ENCODE data around the gene TRIM2.
"Not testable (repeated sequence)": the region's sequence is repeated elsewhere in the genome, so short reads cannot be mapped to it uniquely, and the experiment has no call there.

TRIM2 gene

DNA sequence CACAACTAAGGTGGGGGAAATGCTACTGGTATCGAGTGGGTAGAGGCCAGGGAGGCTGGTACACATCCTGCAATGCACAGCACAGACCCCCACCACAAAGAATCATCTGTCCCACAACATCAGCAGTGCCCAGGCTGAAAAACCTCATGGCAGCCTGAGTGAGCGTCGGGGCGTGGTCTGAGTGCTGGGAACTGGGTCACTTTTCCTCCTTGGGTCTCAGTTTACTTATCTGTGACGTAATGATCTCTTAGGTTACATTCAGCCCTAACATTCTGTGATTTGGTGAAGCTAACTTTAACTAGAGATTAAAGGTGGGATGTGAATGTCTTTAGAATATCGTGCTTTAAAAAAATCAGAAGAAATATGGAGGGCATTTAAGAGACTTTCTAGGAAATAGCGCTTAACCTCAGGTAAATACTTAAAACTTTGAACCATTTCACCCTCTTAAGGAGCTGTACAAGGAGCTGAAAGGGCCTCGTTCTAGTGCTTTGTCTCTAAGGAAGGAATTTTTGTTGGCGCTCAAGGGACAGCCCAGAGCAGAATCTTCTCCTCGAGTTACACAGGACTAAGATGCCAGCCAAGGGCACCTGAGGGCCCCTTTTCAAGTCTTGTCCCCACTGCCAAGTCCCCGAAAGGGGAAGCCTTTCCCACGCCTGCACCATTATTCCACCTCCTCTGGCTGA lies 18.1 kb upstream of the TRIM2 start:
- no peaks in the 10 kb centered on the region for H3K27me3 ChIP-seq (ENCODE audit: control insufficient read depth in 2 of 2, insufficient read depth in 2 of 2, low read length in 2 of 2)
- no peaks in the 10 kb centered on the region for H3K36me3 ChIP-seq (ENCODE audit: control insufficient read depth in 2 of 2, insufficient read depth in 2 of 2, low read length in 2 of 2)

DNA sequence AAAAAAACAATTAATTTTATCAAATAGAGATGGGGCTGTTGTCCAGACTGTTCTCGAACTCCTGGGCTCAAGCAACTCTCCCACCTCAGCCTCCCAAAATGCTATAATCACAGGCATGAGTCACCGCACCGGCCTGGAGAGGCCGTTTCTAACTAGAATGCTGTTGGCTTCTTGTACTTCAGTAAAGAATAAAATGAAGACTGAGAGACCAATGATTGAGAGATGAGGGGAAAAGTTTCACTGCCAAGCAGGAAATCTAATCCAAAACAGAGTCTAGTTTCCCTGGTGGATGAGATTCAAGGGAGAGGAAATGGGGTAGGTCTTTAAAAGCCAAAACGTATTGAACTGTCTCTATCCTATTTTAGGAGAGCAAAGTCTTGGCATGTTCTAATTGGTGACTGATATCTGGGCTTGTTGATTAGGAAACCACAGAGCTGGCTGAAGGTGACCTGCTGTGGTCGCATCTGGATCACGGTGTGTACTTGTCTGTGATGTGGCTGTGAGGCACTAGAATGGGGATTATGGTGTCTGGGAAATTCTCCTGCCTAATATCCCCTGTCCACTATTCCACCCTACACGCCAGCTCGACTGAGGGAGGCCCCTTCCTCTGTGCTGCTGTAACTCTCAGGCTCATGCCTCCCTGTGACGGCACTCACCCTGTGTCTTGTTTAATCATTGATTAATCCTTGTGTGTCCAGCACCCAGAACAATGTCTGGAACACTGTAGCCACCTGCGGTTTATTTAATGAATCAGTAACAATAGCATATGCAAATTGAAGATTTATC lies 15.0 kb upstream of the TRIM2 start:
- H3K27me3 ChIP-seq (ENCODE audit: control insufficient read depth in 2 of 2, insufficient read depth in 2 of 2, low read length in 2 of 2), result no peaks in the 10 kb centered on the region
- no peaks in the 10 kb centered on the region for H3K36me3 ChIP-seq (ENCODE audit: control insufficient read depth in 2 of 2, insufficient read depth in 2 of 2, low read length in 2 of 2)
- H3K9ac ChIP-seq (ENCODE audit: low read depth in 1 of 2, low read length in 2 of 2), result no peak overlapping the region
- H3K9me3 ChIP-seq (ENCODE audit: control insufficient read depth in 2 of 2, low read length in 2 of 2), result no peaks in the 10 kb centered on the region
- no peak overlapping the region for H3K27ac ChIP-seq (ENCODE audit: low read depth in 2 of 2, low read length in 2 of 2)
- H3K4me3 ChIP-seq (ENCODE audit: low read length in 2 of 2), result no peak overlapping the region
- peaks cover 7% of the 10 kb centered on the region in 2 donors for H3K4me1 ChIP-seq (ENCODE audit: control insufficient read depth in 2 of 2, insufficient read depth in 2 of 2, low read length in 2 of 2)

More for the DNA sequence above, 18.1 kb upstream of the TRIM2 start:
- H3K4me1 ChIP-seq (ENCODE audit: control insufficient read depth in 2 of 2, insufficient read depth in 2 of 2, low read length in 2 of 2), result peaks cover 7% of the 10 kb centered on the region in 2 donors
- no peaks in the 10 kb centered on the region for H3K9me3 ChIP-seq (ENCODE audit: control insufficient read depth in 2 of 2, low read length in 2 of 2)
- H3K9ac ChIP-seq (ENCODE audit: low read depth in 1 of 2, low read length in 2 of 2), result no peak overlapping the region
- H3K27ac ChIP-seq (ENCODE audit: low read depth in 2 of 2, low read length in 2 of 2), result no peak overlapping the region
- H3K4me3 ChIP-seq (ENCODE audit: low read length in 2 of 2), result no peak overlapping the region

DNA sequence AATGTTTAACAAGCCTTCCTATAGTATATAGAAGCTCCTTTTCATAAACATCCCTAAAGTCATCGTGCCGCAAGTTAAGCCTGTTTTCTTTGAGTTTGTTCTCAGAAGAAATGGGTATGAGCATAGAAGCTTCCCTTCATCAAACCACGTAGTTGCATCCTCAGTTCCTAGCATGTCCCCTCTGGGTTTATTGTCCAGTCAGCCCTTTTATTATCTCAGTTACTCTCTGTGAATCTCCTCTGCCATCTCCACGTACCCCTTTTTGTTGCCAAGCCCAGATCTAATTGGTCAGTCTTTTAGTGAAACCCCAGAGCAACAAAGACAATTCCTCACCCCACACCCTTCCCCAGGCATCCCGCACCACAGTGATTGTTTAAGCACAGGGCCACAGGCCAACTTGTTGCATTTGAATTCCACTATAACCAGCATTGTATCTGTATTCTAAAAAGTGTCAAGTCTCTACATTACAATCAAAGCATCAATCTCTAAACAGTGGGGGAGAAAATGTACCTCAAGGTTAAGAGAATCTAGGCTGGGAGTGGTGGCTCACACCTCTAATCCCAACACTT lies 12.4 kb upstream of the TRIM2 start:
- no peak overlapping the region for H3K27ac ChIP-seq (ENCODE audit: low read depth in 2 of 2, low read length in 2 of 2)
- no peak overlapping the region for H3K9ac ChIP-seq (ENCODE audit: low read depth in 1 of 2, low read length in 2 of 2)
- H3K4me1 ChIP-seq (ENCODE audit: control insufficient read depth in 2 of 2, insufficient read depth in 2 of 2, low read length in 2 of 2), result peaks cover 7% of the 10 kb centered on the region in 2 donors
- H3K27me3 ChIP-seq (ENCODE audit: control insufficient read depth in 2 of 2, insufficient read depth in 2 of 2, low read length in 2 of 2), result no peaks in the 10 kb centered on the region
- no peaks in the 10 kb centered on the region for H3K9me3 ChIP-seq (ENCODE audit: control insufficient read depth in 2 of 2, low read length in 2 of 2)
- no peaks in the 10 kb centered on the region for H3K36me3 ChIP-seq (ENCODE audit: control insufficient read depth in 2 of 2, insufficient read depth in 2 of 2, low read length in 2 of 2)
- H3K4me3 ChIP-seq (ENCODE audit: low read length in 2 of 2), result no peak overlapping the region

DNA sequence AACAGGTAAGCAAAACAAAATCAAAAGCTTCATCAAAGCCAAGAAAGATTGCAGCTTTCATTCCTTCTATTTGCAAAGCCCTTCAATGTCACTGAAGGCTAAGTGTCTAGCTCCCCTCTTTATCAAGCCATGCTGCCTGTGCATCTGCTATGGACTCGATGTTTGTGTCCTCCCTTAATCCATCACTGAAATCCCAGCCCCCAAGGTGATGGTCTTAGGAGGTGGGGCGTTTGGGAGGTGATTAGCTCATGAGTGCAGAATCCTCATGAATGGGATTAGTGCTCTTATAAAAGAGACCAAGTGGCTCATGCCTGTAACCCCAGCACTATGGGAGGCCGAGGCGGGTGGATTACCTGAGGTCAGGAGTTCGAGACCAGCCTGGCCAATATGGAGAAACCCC lies 6.9 kb upstream of the TRIM2 start:
- no peak overlapping the region for H3K9ac ChIP-seq (ENCODE audit: low read depth in 1 of 2, low read length in 2 of 2)
- H3K4me3 ChIP-seq (ENCODE audit: low read length in 2 of 2), result no peak overlapping the region
- H3K9me3 ChIP-seq (ENCODE audit: control insufficient read depth in 2 of 2, low read length in 2 of 2), result no peaks in the 10 kb centered on the region
- no peaks in the 10 kb centered on the region for H3K4me1 ChIP-seq (ENCODE audit: control insufficient read depth in 2 of 2, insufficient read depth in 2 of 2, low read length in 2 of 2)
- H3K36me3 ChIP-seq (ENCODE audit: control insufficient read depth in 2 of 2, insufficient read depth in 2 of 2, low read length in 2 of 2), result no peaks in the 10 kb centered on the region
- H3K27ac ChIP-seq (ENCODE audit: low read depth in 2 of 2, low read length in 2 of 2), result no peak overlapping the region
- H3K27me3 ChIP-seq (ENCODE audit: control insufficient read depth in 2 of 2, insufficient read depth in 2 of 2, low read length in 2 of 2), result no peaks in the 10 kb centered on the region

DNA sequence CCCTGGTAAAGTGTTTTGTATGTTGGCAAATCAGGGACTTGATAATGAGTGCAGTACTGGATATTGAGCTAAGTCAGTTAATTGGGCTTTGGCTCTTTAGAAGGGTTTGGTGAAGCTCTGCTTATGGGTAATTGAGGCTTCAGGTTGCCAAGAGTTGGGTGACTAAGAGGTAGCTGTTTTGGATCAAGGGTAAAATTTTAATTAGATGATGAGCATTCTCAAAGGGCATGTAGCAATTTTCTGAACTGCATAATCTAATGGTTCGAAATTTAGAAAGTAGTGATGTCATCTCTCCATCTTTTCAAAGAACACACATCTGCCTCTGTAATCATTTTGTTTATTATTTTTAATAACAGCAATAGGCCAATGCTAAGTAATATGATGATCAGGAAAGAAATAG lies 5.5 kb upstream of the TRIM2 start:
- H3K27ac ChIP-seq (ENCODE audit: low read depth in 2 of 2, low read length in 2 of 2), result no peak overlapping the region
- no peaks in the 10 kb centered on the region for H3K9me3 ChIP-seq (ENCODE audit: control insufficient read depth in 2 of 2, low read length in 2 of 2)
- no peak overlapping the region for H3K9ac ChIP-seq (ENCODE audit: low read depth in 1 of 2, low read length in 2 of 2)
- H3K4me3 ChIP-seq (ENCODE audit: low read length in 2 of 2), result no peak overlapping the region
- no peaks in the 10 kb centered on the region for H3K27me3 ChIP-seq (ENCODE audit: control insufficient read depth in 2 of 2, insufficient read depth in 2 of 2, low read length in 2 of 2)
- H3K4me1 ChIP-seq (ENCODE audit: control insufficient read depth in 2 of 2, insufficient read depth in 2 of 2, low read length in 2 of 2), result peaks cover 0 to 3% of the 10 kb centered on the region in 2 donors
- no peaks in the 10 kb centered on the region for H3K36me3 ChIP-seq (ENCODE audit: control insufficient read depth in 2 of 2, insufficient read depth in 2 of 2, low read length in 2 of 2)

DNA sequence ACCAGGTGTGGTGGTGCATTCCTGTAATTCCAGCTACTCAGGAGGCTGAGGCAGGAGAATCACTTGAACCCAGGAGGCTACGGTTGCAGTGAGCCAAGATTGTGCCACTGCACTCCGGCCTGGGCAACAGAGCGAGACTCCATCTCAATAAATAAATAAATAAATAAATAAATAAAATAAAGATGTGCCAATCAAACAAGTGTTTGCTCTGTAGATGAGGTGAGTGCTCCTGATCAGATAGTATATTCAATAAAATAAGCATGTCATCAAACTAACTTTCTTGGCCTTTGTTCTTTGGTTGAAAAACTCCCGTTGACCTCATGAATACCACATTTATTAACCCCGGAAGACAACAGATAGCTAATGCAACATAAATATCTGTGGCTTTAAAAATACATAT lies 497 bp upstream of the TRIM2 start:
- H3K27me3 ChIP-seq (ENCODE audit: control insufficient read depth in 2 of 2, insufficient read depth in 2 of 2, low read length in 2 of 2); H3K36me3 ChIP-seq (ENCODE audit: control insufficient read depth in 2 of 2, insufficient read depth in 2 of 2, low read length in 2 of 2); H3K9me3 ChIP-seq (ENCODE audit: control insufficient read depth in 2 of 2, low read length in 2 of 2): not testable (repeated sequence)
- Histone ChIP-seq H3K27ac (ENCODE audit: low read depth in 2 of 2, low read length in 2 of 2) (peak overlapping the region; percentile 89 to 97), H3K4me1 (ENCODE audit: control insufficient read depth in 2 of 2, insufficient read depth in 2 of 2, low read length in 2 of 2) (peaks cover 6 to 41% of the 10 kb centered on the region in 2 donors), H3K4me3 (ENCODE audit: low read length in 2 of 2) (peak overlapping the region; percentile 78 to 81), H3K9ac (ENCODE audit: low read depth in 1 of 2, low read length in 2 of 2) (peak overlapping the region in 1 of 2 donors; percentile 91)

DNA sequence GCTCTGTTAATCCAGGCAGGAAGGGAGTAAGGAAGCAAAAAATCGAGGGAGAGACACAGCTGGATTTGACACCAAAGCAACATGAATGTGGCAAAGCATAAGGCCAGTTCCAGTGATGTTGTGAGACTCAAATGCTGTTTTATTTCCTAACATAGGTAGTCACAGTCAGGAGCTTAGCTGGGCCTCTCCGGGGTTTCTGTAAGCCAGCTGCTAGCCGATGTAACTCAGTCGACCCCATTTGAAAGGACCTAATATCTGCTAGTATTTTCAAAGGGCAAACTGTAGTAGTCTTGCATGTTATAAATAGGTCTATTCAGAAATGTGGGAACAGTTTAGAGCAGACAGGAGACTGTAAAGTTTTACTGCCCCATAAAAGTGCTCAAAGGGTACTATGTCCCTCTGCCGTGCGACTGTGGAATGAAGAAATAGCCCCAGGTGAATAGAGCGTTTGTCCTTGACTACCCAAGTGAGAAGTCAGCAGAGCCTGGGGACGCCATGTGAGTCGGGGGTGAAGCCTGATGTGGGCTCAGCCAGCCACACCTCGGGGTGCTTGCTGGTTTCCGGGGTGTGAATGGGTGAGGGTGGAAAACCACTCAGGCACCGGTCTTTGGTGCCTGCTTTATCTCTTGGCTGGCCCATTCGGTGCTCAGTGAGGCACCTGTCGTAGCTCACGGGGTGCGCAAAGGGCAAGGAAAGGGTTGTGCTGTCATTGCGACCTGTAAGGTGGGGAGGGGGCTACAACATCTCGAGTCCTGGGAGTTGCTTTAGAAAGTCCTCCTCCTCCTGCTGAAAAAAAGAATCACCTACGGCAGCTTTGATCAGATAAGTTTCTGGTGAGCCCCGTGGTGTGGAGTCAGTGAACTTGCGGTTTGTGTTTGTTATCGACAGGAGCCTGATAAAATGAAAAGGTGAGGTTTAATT lies 745 bp downstream of the TRIM2 start:
- Histone ChIP-seq H3K4me3 (ENCODE audit: low read length in 2 of 2) (peak overlapping the region; percentile 78 to 81), H3K36me3 (ENCODE audit: control insufficient read depth in 2 of 2, insufficient read depth in 2 of 2, low read length in 2 of 2) (no peaks in the 10 kb centered on the region), H3K27ac (ENCODE audit: low read depth in 2 of 2, low read length in 2 of 2) (peak overlapping the region; percentile 89 to 97), H3K9me3 (ENCODE audit: control insufficient read depth in 2 of 2, low read length in 2 of 2) (no peaks in the 10 kb centered on the region), H3K27me3 (ENCODE audit: control insufficient read depth in 2 of 2, insufficient read depth in 2 of 2, low read length in 2 of 2) (no peaks in the 10 kb centered on the region), H3K4me1 (ENCODE audit: control insufficient read depth in 2 of 2, insufficient read depth in 2 of 2, low read length in 2 of 2) (peaks cover 8 to 51% of the 10 kb centered on the region in 2 donors), H3K9ac (ENCODE audit: low read depth in 1 of 2, low read length in 2 of 2) (peak overlapping the region; percentile 76 to 91)

DNA sequence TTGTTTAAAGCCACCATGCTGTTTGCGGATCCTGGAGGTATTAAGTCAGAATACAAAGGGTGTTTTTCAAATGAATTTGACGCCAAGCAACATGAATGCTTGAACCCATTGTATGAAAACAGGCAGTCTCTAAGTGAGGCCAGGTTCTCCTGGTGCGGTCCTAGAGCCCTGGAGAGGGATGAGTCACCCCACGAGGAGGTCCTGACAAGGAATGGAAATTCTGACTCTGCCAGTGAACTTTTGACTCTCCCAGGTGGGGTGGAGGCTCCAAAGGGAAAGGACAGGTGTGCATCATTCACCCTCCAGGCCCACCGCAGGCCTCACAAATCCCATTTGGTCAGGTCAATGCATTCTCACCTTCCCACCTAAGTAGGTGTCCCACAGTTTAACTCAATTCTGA lies 1.5 kb downstream of the TRIM2 start:
- Histone ChIP-seq H3K4me3 (ENCODE audit: low read length in 2 of 2) (peak overlapping the region; percentile 78 to 81), H3K9me3 (ENCODE audit: control insufficient read depth in 2 of 2, low read length in 2 of 2) (no peaks in the 10 kb centered on the region), H3K9ac (ENCODE audit: low read depth in 1 of 2, low read length in 2 of 2) (peak overlapping the region; percentile 76 to 91), H3K27ac (ENCODE audit: low read depth in 2 of 2, low read length in 2 of 2) (peak overlapping the region; percentile 89 to 97), H3K4me1 (ENCODE audit: control insufficient read depth in 2 of 2, insufficient read depth in 2 of 2, low read length in 2 of 2) (peaks cover 8 to 51% of the 10 kb centered on the region in 2 donors), H3K36me3 (ENCODE audit: control insufficient read depth in 2 of 2, insufficient read depth in 2 of 2, low read length in 2 of 2) (no peaks in the 10 kb centered on the region), H3K27me3 (ENCODE audit: control insufficient read depth in 2 of 2, insufficient read depth in 2 of 2, low read length in 2 of 2) (no peaks in the 10 kb centered on the region)

DNA sequence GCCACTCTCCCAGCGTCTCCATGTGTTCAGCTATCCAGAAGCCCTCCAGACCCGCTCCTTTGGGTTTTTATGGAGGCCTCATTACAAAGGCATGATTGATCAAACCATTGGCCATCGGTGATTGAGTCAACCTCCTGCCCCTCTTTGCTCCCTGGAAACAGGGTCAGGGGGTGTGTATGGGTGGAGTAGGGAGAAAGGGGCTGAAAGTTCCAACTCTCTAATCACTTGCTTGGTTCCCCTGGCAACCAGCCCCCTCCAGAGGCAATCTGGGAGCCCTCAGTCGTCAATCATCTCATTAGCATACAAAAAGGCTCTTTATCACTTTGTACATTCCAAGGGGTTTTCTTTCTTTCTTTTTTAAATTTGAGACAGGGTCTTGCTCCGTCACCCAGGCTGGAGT lies 2.3 kb downstream of the TRIM2 start:
- H3K36me3 ChIP-seq (ENCODE audit: control insufficient read depth in 2 of 2, insufficient read depth in 2 of 2, low read length in 2 of 2), result no peaks in the 10 kb centered on the region
- peaks cover 8 to 52% of the 10 kb centered on the region in 2 donors for H3K4me1 ChIP-seq (ENCODE audit: control insufficient read depth in 2 of 2, insufficient read depth in 2 of 2, low read length in 2 of 2)
- H3K4me3 ChIP-seq (ENCODE audit: low read length in 2 of 2), result peak overlapping the region; percentile 78 to 81
- peak overlapping the region; percentile 76 to 91 for H3K9ac ChIP-seq (ENCODE audit: low read depth in 1 of 2, low read length in 2 of 2)
- H3K27me3 ChIP-seq (ENCODE audit: control insufficient read depth in 2 of 2, insufficient read depth in 2 of 2, low read length in 2 of 2), result no peaks in the 10 kb centered on the region
- no peaks in the 10 kb centered on the region for H3K9me3 ChIP-seq (ENCODE audit: control insufficient read depth in 2 of 2, low read length in 2 of 2)
- peak overlapping the region; percentile 89 to 97 for H3K27ac ChIP-seq (ENCODE audit: low read depth in 2 of 2, low read length in 2 of 2)

All from mucosa of rectum (tissue), 2 donors.